Left lung (tissue), 10 donors: ENCODE data around the gene CHAT. TPM values are rescaled to one million over a fixed set of nuclear protein-coding genes. Genes with fewer than 3 reads are reported as not detected.

Experiments used
- ATAC-seq: fragments of 200-7000 bp; cut with Tn5 transposase; one replicate; pipeline ENCODE4 v1.9.1; 2020; ENCODE audit warnings: moderate library complexity
- DNase-seq, 4 donors: peaks; one replicate each; pipeline ENCODE4 v3.0.0-alpha.2; 2013 to 2020
- H3K27ac ChIP-seq, 2 donors: fragments of 200-600 bp; sonication (generic) in 1 of 2; one replicate each; pipeline versions ENCODE4 v1.5.0 to v1.8.0; 2020 to 2021
- H3K27me3 ChIP-seq, 2 donors: fragments of 200-600 bp; sonication (generic) in 1 of 2; one replicate each; pipeline versions ENCODE4 v1.5.0 to v1.8.0; 2020 to 2021
- H3K36me3 ChIP-seq, 2 donors: fragments of 200-600 bp; sonication (generic) in 1 of 2; one replicate each; pipeline versions ENCODE4 v1.5.0 to v1.8.0; 2020 to 2021
- H3K4me1 ChIP-seq, 2 donors: fragments of 200-600 bp; one replicate each; pipeline ENCODE4 v1.8.0; 2021
- H3K4me3 ChIP-seq, 2 donors: fragments of 200-600 bp; sonication (generic) in 1 of 2; one replicate each; pipeline versions ENCODE4 v1.5.0 to v1.8.0; 2020 to 2021; ENCODE audit warnings: mild to moderate bottlenecking in 1 of 2
- H3K9me3 ChIP-seq, 2 donors: fragments of 200-600 bp; sonication (generic) in 1 of 2; one replicate each; pipeline versions ENCODE4 v1.5.0 to v1.8.0; 2020 to 2021
- CTCF ChIP-seq, 2 donors: fragments of 200-600 bp; sonication (generic) in 1 of 2; IDR thresholded peaks; one replicate each; pipeline versions ENCODE4 v1.5.0 to v1.8.0; 2021; ENCODE audit warnings: antibody characterized with exemption in 2 of 2
- intact Hi-C, 2 donors: fragments of 100-400 bp; cut with DNase I; formaldehyde crosslinking; loops; one replicate each; pipeline versions ENCODE4 v1.11.2 to v1.14.2; 2022
- polyA plus RNA-seq, 6 donors: library from polyadenylated mRNA; unstranded; fragments of 120-200 nt; gene quantifications; one replicate each; pipeline ENCODE4 v1.2.1, GENCODE V29; 2013; ENCODE audit not compliant: insufficient read length in 6 of 6
- total RNA-seq, 2 donors: library from RNA; stranded (reverse); fragmentation: NEBNext Ultra II Directional; extraction: Animal tissue kit (Norgen Biotek cat#: 25700); gene quantifications; one replicate each; pipeline ENCODE4 v1.2.1, GENCODE V29; 2021
- donor health status: DM: no; HTN: yes; CAD: no.
- donor health status: DM: no; HTN: no; CAD: no.

Gene CHAT
- total and polyA plus RNA-seq, 8 donors = not detected

GRCh38 chr10:49649936-49650723 is 36.3 kb downstream of the CHAT start:
- H3K4me1 ChIP-seq = no peaks in the 10 kb centered on the region
- H3K36me3 ChIP-seq = no peaks in the 10 kb centered on the region
- H3K9me3 ChIP-seq = no peaks in the 10 kb centered on the region
- peaks cover 0 to 32% of the 10 kb centered on the region in 2 donors for H3K27me3 ChIP-seq
- no peak for TF ChIP-seq CTCF (IDR thresholded peaks at IDR 0.05)
- no peak overlapping the region for H3K4me3 ChIP-seq
- intact Hi-C loops = no loop called here
- ATAC-seq = no peak
- no peak overlapping the region for H3K27ac ChIP-seq
- DNase-seq = no peak

DNA sequence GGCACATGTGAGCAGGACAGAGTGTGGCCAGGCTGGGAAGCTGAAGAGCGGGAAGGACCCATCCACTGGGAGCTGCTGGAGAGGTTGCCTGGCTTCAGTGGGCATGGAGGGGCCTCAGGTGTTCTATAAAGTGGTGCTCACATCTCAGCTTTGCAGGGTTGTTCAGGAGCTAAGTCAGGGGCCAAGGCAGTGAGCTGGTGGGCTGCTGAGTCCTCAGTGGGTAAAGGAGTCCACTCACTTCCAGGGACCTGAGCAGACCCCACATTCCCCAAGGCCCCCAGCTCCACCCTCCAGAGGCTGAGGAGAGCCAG is 36.8 kb downstream of the CHAT start:
- Histone ChIP-seq H3K27ac (no peak overlapping the region), H3K27me3 (peaks cover 0 to 32% of the 10 kb centered on the region in 2 donors), H3K9me3 (no peaks in the 10 kb centered on the region), H3K36me3 (no peaks in the 10 kb centered on the region), H3K4me1 (no peaks in the 10 kb centered on the region), H3K4me3 (no peak overlapping the region)
- no peak for DNase-seq
- TF ChIP-seq CTCF (IDR thresholded peaks at IDR 0.05) = no peak
- ATAC-seq = no peak
- intact Hi-C loops = no loop called here

DNA sequence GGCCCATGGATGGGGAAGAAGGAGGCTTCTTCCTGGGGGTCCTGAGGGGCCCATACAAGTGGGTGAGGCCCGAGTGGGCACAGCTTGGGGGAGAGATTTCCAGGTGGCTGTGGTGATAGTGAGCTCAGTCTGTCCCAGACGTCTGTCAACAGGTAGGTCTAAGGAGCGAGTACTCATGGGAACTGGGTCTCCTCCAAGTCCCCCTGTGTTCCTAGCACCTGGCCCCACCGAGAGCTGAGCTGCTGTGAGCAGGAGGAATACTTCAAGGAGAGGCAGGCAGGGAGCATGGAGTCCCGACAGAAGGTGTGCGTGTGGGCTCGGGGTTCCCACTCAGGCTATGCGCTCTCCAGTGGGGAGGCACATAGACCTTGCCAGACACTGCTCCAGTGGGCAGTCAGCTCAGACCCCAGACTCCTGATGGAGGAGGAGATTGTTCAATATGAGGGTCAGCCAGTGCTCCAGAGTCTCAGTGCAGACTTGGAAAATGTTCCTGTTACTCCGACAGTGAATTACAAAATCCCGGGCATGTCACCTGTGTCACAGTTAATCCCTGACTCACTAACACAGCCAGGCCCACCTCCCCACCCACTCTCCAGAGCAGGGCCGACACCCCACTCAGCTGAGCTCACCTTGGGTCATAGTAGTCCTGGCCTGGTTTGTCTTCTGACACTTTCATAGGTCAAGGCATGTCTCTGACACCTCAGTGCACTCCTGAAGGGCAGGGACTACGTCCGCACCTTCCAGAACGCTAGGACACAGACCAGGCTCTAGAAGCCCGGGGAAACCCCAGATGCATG is 37.4 kb downstream of the CHAT start:
- Histone ChIP-seq H3K27ac (no peak overlapping the region), H3K9me3 (no peaks in the 10 kb centered on the region), H3K36me3 (no peaks in the 10 kb centered on the region), H3K4me1 (no peaks in the 10 kb centered on the region), H3K4me3 (no peak overlapping the region), H3K27me3 (peaks cover 0 to 32% of the 10 kb centered on the region in 2 donors)
- intact Hi-C loops = no loop called here
- DNase-seq (no peak), ATAC-seq (no peak)
- no peak for TF ChIP-seq CTCF (IDR thresholded peaks at IDR 0.05)

DNA sequence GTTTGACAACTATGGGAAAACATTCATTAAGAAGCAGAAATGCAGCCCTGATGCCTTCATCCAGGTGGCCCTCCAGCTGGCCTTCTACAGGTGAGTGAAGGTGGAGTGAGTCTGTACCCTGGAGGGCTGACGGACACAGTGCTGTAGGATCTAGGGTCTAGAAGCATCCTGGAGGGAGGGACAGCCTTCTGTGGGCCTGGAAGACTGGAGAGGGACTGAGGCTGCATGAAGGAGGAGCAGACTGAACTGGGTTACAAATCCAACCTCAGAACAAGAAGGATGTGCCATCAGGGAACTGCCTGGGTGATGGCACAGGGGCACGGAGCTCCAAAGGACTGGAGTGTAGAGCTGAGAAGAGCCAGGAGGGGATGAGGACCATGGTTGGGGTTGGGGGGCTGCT is 38.1 kb downstream of the CHAT start:
- no peak overlapping the region for H3K4me3 ChIP-seq
- H3K27ac ChIP-seq = no peak overlapping the region
- no peak for ATAC-seq
- no peaks in the 10 kb centered on the region for H3K9me3 ChIP-seq
- H3K4me1 ChIP-seq = no peaks in the 10 kb centered on the region
- no peak for TF ChIP-seq CTCF (IDR thresholded peaks at IDR 0.05)
- peaks cover 0 to 32% of the 10 kb centered on the region in 2 donors for H3K27me3 ChIP-seq
- H3K36me3 ChIP-seq = no peaks in the 10 kb centered on the region
- intact Hi-C loops = no loop called here
- DNase-seq = no peak
